Activated CD4-positive, alpha-beta T cell treated with anti-CD3 and anti-CD28 coated beads, Interleukin-2, amount 50 U/mL, for 48 hours (primary cell): ENCODE data around the gene MAST4.

Source experiments
- DNase-seq, 2 experiments: peaks; one replicate each; pipeline ENCODE4 v3.0.0-alpha.2; 2020

Gene MAST4

DNA sequence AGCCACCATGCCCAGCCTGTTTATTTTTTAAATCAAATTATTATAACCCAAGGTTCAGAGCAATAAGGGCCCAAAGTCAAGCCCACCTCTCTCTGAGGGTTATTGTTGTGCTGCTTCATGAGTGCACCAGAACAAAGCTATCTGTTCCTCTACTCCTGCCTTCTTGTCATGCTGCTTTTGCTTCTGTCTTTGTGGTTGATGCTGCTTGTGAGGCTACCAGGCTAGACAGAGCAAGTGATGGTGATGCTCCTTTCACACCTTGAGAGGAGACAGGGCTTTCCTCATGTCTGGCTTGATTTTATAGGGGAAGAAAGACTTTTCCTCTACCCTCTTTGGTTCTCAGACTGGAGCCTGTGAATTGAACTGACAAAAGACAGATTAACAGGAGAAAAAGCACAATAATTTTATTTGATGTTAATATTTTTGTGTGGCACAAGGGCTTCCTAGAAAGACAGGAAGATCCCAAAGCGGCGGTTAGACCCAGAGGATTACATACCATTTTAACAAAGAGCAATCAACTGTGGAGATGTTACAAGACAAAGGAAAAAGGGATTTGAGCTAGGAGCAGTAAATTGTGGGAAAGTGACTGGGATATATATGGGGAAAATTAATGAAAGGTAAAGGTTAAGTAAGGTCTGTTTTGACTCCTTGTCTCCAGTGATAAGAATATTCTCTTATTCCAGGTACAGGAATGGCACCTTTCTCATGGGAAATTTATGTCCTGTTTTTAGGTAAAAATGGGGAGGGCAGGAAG lies 604.8 kb downstream of the MAST4 start:
- no peak for DNase-seq

DNA sequence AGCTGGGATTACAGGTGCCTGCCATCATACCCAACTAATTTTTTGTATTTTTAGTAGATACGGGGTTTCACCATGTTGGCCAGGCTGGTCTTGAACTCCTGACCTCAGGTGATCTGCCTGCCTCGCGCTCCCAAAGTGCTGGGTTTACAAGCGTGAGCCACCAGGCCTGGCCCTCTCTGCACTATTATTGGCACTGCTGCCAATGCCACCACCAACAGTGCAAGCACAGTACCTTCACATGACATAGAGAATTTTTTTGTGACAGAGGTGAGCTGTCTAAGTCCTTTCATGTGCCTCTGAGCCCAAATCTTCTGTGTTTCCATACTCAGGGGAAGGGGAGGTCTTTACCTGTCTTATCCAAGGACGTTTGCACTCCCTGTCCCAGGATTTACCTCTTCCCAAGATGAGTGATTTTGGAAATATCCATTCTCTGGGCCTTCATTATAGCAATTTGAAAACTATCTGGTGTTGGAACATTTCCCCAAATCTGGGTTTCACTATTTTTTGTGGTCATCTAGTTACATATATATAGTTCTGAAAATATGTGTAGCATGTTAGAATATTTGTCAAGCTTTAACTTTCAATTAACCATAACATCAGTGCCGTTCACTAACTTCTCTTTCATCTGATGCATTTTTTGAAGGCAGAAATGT lies 605.8 kb downstream of the MAST4 start:
- DNase-seq: no peak

DNA sequence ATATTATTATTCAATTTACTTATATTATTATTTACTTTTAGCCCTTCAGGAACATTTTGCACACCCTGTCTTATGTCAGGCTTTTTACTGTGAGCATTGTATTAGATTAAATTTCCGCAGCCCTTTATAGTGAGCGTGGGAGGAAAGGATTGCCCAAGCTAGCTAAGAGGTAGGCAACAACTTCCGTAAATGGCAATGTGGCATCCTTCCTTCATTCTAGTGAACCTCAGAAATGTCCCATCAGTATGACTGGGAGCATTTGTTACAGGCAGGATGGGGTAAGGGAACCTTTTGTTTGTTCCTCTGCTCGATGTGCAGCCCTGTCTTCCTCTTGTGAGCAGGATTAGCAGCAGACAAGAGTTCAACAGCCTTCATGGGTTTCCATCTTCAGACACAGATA lies 606.6 kb downstream of the MAST4 start:
- DNase-seq: no peak

DNA sequence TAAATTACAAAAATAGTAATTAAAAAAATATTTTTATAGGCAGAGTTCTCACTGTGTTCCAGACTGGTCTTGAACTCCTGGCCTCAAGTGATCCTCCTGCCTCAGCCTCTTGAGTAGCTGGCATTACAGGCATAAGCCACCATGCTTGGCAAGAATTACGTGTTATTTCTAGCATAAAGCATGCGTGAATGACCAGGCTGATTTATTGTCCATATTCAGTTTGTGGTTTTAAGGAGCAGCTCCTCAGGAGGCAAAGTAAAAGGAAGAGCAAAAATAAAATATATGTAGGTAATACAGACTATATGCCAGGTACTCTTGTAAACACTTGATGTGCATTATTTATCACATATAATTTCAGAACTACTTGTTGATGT lies 607.5 kb downstream of the MAST4 start:
- DNase-seq: no peak

DNA sequence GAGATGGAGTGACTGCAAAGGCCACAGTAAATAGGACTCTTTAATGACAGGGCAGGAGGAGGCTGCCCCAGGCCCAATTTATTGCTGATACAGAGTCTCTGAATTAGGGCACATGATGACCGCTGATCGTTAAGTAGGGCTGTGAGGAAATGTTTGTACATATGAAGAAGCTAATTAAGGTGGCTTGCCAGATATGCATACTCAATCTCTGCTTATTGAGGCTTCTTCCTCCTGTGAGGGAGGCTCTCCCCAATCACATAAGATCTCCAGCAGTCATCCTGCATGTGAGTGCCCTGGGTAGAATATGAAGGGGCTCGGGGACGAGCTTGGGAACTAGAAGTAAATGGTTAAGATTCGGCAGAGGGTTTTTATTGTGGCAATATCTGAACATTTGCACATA lies 608.6 kb downstream of the MAST4 start:
- DNase-seq: no peak

DNA sequence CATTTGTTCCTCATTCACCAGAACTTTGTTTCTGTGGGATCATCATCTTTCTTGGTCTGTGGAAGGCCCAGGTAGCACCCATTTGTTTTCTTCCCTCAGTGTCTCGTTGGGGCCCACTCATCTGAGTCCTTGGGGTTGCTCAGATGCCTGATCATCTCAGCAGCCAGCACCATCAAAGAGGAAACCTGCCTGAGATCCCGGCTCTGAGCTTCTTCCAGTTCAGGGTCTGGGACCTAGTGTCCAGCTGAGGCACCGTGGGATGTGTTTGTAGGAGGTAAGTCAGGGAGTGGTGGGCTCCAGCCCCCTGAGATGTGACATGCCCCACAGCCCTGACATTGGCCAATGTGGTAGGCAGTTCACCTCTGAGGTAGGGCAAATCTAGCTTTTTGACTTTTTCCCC lies 609.8 kb downstream of the MAST4 start:
- no peak for DNase-seq

DNA sequence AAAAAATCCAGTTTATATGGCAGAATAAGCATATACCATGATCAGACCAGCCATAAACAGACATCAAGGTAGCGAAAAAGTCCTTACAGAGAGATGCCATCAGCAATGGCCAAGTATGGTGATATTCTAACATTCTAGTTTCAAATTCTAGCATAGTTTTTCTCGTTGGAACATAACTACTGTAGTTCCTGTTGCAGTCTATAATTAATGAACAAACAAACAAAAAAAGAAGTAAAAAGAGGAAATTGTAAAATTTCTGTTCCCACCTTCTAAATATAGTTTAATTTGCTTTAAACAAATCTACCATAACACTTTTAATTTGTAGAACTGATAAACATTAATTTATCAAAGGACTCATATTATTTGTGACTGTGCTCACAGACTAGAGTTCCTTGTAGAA lies 610.3 kb downstream of the MAST4 start:
- DNase-seq: no peak

DNA sequence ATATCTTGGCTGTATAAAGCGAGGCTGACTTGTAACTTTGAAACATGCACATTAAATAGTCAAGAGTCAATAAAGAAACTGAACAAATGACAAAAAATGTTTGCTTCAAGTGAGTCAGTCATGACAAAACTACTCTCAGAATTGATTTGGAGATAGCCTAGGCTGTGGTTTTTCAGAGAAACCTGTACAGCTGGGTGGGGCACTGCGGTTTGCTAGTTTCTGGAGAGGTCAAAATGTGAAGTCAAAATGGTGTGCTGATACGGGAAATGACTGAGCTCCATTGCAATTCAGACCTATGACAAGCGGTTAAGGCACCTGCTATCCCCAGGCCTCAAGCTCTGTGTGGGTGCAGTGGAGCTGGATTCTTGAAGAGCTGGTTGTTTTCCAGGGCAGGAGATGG lies 610.7 kb downstream of the MAST4 start:
- peak; percentile 85 to 90 for DNase-seq

DNA sequence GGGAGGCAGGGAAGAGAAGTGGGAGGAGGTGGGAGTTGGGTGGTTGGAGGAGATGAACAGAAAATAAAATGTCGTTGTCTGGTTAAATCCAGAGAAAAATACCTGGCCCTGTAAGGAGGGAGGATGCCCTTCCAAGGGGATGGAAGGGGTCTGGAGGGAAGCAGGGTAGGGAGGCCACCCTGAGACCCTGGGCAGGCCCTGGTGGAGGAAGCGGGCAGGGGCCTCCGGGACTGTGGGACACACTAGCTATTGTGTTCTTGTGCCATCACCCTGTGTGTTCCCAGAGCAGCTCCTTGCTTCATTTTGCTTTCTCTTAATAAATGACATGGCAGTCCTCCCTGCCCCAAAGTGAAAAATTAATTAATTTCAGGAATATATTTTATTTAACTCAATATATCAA lies 612.2 kb downstream of the MAST4 start:
- DNase-seq: no peak

DNA sequence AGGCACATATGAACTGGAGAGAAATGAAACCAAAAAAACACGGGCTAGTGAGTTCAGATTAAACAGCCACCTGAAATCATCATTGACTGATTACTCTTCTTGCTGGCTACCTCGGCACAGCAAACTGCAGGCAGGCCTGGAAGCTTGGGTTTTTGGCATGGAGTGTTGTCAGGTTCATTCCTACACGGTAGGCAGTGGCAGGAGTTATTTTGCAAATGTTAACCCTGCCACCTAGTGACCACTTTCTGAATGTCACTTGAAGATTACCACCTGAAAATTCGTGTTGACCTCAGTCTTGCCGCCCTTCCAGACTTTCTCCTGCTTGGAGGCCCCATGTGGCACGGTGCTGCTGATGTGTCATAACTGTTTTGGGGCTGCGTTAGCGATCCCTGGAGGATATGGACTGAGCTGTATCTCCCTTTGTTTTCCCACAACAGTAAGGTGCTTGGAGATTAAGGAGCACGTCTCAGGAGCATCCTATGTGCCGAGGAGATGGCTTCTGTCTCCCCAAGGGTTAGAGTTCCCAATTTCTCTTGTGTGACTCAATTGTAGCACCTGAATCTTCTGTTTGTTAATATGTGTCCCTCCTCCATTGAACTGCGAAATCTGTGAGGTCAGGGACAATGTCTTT lies 613.1 kb downstream of the MAST4 start:
- peak; percentile 46 to 65 for DNase-seq

DNA sequence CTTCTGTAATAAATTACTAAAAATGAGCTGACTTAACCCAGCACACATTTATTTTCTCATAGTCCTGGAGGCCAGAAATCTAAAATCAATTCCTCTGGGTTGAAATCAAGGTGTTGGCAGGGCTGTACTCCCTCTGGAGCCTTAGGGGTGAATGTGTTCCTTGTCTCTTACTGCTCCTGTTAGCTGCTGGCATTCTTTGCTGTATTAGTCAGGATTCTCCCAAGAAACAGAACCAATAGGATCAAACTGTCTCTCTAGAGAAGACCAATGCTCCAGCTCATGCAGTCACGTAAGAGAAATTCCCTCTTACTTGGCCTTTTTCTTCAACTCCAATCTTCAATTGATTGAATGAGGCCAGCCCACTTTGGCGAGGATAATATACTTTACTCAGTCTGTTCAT lies 615.7 kb downstream of the MAST4 start:
- DNase-seq: no peak

DNA sequence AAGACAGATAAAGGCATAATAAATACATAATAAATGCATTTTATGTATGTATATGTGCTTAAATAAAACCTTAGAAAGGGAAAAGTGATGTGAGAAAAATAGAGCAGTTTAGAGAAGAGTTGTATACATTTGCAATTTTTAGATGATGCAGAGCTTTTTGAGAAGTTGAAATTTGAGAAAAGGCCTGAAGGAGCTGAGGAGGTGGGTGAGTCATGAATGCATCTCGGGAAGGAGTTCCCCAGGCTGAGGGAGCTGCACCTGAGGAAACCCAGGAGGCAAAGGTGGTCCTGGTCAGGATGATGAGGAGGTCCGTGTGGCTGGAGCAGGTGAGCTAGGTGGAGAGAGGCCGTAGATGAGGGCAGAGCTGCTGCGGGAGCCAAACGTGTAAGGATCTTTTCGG lies 617.8 kb downstream of the MAST4 start:
- DNase-seq: no peak

DNA sequence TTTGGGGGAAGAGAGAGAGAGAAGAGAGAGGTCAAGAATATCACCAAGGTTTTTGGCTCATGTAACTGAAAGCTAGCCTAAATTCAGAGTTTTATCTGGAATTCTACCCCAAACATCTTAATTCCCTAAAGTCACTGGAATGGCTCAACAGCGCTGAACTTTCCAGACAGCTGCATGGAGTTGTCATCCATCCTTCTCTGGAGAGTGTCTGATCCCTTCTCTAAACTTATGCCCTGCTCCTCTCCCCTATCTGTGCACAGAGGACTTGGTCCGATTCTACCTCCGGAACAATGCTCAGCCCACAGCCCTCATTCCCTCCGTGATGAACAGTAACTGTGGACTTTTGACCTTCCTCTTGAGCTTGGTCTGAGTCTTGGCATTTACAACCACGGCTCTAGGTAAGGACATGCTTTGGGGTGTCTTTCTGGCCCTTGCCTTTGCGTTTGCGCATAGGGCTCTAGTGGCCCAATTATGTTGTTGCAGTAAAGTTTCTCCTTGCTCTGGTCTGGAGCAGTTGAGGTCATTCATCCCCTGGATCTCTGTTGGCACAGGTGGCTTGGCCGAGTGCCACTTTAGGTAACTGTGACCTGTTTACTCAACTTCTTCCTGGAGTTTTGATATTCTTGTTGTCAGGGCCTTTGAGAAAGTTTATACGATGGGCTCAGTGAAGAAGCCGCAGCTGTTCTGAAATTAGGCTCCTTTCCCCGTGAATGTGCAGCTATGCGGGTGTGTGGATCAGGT lies 618.7 kb downstream of the MAST4 start:
- no peak for DNase-seq

DNA sequence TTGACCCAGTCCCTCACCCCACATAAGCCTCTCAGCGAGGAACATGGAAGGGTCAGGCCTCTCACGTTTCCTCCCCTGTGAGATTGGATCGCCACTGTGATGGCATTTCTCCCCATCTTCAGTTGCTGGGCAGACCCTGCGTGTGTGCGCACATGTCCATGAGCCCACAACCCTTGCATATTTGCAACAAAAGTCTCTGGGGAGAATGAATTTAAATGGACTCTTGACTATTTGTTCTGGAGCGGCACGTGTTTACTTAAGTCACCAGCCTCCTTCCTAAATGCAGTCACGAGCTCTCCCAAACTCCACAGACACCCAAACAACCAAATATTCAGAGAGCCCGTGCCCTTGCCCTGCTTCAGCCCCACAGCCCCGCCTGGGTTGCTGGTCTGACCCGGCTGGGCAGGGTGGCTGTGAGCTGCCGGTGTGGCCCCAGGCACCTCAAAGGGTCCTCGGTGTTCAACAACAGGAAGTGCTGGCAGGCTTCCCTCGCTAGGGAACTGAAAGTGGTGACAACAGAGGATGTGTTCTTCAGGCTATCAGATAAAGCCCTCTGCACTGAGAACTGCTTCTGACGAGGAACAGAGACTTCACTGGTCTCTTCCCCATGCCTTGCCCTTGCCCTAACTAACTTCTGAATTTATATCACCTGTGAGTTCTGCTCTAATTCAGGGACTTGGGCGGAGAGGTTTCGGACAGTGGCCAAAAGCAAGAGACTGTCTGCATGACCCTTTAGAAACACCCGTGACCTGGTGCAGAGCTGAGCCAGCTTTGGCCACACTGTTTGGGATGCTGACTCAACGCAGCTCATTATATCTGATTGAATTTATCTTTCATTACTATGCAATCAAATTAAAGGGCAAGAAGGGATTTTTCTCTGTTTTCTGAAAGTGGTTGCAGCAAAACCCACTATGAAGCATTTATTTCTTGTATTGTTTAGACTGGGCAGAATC lies 619.6 kb downstream of the MAST4 start:
- peak; percentile 65 to 72 for DNase-seq

DNA sequence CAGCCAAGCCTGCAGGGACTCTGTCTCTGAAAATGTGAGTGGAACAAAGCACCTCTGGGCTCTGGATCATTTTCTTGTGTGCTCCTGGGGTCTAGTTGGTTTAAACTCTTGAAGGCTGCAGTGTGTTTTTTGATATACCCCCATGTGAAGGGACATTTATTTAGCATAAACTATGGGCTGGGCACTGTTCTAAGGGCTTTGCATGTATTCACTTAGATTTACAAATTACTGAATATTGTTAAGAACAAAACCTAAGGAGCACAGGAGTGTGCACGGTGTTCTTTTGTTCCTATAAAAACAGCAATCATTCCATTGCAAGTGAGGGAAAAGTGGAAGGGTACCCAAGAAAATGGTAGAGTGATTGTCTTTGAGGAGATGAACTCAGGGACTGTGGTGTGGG lies 620.4 kb downstream of the MAST4 start:
- DNase-seq: no peak
